LNCAP (cell line): ENCODE measurements around the gene TCF3.

ENCODE experiments used
- CTCF ChIP-seq: fragments of 450-650 bp; IDR thresholded peaks from 2 replicates; pipeline ENCODE4 v1.5.1; 2017; ENCODE audit warnings: mild to moderate bottlenecking

Gene TCF3

DNA sequence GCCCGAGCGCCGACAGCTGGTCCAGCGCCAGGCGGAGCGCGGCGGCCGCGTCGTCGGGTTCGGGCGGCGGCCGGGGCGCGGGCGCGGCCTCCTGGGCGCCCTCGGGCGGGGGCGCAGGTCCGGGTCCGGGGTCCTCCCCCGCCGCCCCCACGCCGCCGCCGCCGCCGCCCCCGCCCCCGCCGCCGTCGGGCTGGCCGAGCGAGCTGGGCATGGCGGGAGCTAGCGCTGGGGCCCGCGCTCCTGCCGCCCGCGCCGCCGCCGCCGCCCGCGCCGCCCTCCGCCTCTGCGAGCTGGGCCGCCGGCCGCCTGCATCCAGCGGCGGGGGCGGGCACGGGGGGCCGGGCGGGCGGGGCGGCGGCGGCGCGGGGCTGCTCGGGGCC is 84.6 kb downstream of the TCF3 start:
- no peak for TF ChIP-seq CTCF

GRCh38 chr19:1567116-1567847 is 85.1 kb downstream of the TCF3 start:
- no peak for TF ChIP-seq CTCF

GRCh38 chr19:1566392-1567115 is 85.9 kb downstream of the TCF3 start:
- no peak for TF ChIP-seq CTCF

GRCh38 chr19:1563251-1563650 is 89.2 kb downstream of the TCF3 start:
- no peak for TF ChIP-seq CTCF

DNA sequence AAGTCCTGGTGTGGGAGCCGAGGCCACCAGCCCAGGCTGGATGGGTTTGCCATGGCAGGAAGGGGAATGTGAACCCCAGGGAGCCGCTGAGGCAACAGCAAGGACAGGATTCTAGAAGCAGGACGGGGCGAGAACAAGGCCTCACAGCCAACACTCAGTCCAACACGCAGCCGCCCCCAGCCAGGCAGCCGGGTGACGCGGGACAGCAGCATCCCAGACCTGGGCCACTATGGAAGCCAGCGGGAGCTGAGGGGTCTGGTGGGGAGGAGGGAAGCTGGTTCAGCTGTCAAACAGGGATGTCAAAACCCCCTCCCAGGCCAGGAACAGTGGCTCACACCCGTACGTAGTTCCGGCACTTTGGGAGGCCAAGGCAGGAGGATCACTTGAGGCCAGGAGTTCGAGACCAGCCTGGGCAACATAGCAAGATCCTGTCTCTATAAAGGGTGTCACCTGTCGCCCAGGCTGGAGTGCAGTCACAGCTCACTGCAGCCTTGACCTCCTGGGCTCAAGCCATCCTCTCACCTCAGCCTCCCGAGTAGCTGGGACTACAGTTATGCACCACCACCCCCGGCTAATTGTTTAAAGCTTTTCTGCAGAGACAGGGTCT is 91.1 kb downstream of the TCF3 start:
- no peak for TF ChIP-seq CTCF

DNA sequence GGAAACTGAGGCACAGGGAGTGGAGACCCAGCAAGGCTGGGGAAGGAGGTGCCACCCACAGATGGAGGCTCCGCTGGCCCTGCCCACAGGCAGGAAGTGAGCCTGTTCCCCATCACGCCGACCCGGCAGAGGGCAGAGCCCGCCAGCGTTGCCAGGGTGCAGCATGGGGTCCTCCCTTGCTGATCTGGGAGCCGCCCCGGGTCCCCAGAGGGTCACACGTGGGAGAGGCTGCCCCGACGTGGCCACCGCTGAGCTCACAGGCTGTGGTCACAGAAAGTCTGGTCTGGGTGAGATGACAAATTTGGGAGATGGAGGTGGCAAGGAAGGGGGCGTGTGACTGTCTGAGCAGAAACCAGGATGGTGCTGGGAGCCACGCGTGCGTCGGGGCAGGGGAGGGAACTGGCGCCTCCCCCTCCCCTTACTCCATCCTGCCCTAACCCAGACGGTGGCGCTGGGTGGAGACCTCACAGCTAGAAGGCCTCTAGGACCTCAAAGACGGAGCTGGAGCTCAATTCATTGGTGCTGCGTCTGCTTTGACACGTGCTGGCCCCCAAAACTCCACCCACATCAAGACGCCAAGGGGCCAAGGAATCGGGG is 92.0 kb downstream of the TCF3 start:
- TF ChIP-seq CTCF, result no peak
